GM18867 (cell line): Measurements from ENCODE around the gene RUVBL1.
A peak's percentile ranks its signal among the peaks of the same experiment; 100 is the strongest.

Experiments
- ATAC-seq: cut with Tn5 transposase; IDR thresholded peaks from one replicate; pipeline ENCODE4 v1.9.1; 2021; ENCODE audit warnings: mild to moderate bottlenecking, moderate library complexity; ENCODE audit not compliant: unreplicated experiment

RUVBL1 gene

GRCh38 chr3:128083980-128084674 lies 39.5 kb downstream of the RUVBL1 start:
- no peak for ATAC-seq

- no peak for ATAC-seq
Observed at GRCh38 chr3:128083396-128083795, 40.2 kb downstream of the RUVBL1 start.

GRCh38 chr3:128082546-128082945 lies 41.1 kb downstream of the RUVBL1 start:
- ATAC-seq: no peak

DNA sequence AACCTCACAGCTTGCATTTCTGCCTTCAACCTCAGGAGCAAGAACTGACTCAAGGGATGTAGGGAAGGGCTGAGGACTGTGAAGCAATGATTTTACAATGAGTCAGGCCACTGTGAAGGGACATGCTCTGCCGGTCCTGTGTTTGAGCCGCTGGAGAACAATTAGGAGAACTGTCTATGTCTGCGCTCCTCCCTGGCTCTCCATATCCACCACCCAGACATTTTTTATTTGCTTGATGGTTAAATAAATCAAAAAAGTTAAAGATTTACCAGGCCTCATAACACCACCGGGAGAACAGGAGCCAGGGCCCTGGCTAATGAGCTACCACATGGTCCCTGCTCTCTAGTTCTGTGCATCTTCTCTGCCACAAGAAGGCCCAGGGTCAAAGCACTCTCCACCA lies 41.8 kb downstream of the RUVBL1 start:
- ATAC-seq: no peak

DNA sequence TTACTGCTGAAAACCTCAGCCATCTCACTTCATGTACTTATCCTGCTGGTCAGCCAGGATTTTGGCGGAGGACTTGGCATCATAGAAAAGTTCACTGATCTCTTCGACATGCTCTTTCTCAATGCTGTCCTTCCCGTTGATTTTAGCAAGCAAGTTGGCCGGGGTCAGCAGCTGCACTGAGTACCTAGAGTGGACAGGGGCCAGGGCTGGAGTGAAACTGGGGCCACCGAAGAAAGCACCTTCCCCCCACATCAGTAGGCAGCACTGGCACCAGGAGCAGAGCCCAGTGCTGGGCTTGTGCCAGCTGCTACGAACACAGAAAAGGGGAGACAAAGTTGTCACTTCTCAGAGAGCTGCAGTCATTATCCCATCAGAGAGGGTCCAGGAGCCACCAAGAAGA lies 42.4 kb downstream of the RUVBL1 start:
- no peak for ATAC-seq

DNA sequence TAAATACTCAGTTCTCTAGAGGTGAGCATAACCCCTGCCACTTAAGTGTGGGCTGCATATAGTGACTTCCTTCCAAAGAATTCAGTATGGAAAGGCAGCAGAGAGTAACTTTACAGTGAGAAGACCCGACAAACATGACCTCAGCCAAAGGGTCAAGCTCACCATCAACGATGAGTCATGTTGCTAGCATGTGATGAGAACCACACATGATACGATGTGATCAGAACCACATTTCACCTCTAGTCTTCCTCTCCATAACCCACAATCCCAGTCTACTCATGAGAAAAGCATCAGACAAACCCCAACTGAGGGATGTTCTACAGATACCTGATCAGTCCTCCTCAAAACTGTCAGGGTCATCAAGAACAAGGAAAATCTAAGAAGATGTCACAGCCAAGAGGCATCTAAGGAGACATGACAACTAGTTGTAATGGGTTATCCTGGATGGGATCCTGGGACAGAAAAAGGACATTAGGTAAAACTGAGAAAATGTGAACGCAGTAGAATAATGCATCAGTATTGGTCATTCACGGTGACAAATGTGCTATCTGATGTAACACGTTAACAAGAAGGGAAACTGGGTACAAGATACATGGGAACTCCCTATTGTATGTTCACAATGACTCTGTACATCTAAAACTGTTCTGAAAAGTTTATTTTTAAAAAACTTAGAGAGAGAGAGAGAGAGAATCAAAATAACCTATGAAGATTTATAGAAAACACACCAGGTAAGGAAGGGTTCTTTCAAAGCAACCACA lies 43.1 kb downstream of the RUVBL1 start:
- no peak for ATAC-seq

GRCh38 chr3:128079823-128080222 lies 43.8 kb downstream of the RUVBL1 start:
- no peak for ATAC-seq

DNA sequence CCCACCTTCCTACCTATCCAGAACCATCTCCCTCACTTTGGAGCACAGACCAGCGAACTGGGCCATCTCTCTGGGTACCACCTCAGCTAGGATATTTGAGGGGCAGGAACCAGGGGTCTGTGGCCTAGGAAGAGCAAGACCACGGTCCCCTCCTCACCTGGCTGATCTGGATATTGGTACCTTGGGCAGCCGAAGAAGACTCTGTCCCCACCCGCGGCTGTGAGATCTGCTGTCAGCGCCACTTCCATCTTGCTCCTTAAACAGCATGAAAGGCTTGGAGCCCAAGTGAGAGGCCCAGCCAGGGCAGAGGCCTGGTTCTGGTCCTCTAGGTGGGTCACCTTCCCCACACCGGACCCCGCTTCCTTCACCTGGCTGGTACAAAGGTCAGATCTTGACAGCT lies 44.7 kb downstream of the RUVBL1 start:
- ATAC-seq: no peak

DNA sequence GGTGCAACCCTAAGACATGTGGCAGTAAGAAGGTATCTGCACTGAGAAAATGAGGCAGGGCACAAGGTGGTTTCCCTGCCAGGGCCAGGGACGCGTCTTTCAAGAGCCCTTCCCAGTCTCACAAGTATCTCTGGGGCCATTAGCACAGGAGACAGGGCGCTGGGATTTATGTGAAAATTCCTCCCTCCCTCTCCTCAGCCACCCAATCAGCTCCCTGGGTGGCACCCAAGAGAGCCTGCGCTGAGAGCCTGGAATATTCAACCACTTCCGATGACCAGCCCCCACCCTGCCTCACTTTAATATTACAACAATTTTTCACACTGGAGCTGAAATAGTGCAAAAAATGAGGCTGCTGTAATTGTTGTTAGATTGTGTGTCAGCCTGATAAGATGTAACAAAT lies 45.3 kb downstream of the RUVBL1 start:
- no peak for ATAC-seq

DNA sequence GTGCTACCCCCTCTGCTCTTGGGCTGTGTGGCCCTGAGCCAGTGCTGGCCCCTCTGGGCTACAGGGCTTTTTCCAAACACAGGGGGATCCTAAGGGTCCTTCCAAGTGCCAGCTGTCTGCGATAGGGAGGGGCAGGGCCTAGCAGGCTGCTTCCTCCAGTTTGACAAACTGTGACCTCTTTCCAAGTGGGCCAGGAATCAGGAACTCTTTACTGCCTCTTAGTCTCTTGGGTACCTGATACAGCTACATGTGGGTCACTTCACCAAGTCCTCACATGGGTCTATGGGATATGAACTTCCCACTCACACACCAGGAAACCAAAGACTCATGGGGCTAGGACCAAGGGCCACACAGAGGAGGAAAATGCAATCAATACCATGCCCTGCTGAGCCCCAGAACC lies 45.9 kb downstream of the RUVBL1 start:
- ATAC-seq: no peak

DNA sequence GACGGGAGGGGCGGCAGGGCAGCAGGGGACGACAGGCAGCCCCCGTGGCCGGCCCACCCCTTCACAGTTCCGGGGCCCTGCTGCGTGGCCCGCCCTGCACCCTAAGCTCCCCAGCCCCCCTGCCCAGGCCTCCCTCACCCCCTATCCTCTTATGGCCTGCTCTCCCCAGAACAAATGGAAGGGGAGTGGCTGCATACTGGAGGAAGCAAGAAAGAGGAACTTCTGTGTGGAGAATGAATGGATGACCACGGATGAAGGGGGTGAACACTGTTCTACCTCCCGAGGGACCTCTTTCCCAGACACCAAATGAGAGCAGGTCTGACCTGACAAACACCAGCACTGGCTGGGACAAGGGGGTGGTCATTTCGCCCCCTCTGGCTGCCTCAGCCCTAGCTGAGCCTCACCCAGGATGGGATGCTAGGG lies 46.4 kb downstream of the RUVBL1 start:
- no peak for ATAC-seq

DNA sequence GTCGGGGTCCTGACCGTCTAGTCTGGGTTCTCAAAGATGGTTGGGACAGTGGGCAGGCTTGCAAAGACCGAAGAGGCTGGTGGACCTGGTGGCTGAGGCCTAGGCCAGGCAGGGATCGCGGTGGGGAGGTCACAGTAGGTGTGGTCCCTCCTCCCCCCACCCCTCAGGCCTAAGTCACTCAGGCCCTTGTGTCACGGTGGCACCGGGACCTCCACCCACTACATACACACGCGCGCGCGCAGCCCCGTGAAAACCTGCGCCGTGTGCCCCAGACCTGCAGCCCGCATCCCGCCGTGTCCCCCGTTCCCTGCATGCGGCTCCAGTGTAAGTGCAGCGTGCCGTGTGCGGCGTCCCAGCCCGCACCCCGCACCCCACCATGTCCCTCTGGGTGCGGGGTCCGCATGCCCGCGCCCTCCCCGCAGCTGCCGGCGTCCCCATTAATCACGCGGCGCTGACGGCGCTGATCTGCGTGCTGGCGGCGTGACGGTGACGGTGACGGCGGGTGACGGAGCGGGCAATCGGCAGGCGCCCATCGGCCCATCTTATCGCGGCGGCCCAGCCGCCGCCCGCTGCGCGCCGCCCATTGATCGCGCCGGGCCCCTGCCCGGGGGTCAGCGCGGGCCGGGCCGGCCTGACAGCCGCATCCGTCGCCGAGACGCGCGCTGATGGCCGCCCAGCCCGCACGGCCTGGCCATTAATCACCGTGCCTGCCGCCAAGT lies 47.0 kb downstream of the RUVBL1 start:
- ATAC-seq: no peak

- peak; percentile 63 for ATAC-seq
Observed at GRCh38 chr3:128075522-128076482, 47.8 kb downstream of the RUVBL1 start.

GRCh38 chr3:128074851-128075521 lies 48.6 kb downstream of the RUVBL1 start:
- ATAC-seq: no peak

DNA sequence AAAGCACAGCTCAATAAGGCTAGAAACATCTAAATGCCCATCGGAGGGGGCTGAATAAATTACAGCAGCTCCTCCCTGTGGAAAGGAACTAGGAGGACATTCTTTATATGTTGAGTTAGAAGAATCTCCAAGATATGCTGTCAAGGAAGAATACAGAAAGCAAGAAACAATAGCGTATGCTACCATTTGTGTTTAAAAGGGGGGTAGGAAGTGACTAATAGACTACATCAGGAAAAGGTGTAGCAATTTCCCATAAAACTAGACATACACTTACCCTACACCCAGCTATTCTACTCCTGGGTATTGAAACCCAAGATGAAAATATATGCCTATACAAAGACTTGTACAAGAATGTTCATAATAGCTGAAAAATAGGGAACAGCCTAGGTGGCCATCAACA lies 49.8 kb downstream of the RUVBL1 start:
- no peak for ATAC-seq

DNA sequence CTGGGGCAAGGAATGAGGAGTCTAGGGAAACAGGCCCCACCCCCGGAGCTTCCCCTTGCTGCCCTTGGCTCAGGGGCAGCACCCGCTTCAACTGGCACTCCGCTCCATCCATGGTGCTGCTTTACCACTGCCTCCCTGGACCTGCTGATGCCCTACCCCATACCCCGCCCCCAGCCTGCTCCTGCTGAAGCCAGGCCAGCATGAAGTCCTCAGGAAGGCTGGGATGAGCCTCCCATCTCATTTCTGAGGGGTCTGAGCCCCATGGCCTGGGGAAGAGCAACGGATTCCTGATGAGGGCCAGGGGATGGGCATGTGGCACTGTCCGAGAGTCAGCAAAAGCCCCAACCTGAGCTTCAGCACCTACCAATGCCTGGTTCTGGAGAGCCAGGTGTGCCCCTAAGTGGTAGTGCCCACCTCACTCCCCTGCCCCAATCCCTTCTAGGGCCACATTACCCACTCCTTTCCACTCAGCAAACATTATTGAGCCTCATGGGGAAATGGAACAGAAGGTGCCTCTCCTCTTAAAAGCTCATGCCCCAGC lies 50.4 kb downstream of the RUVBL1 start:
- ATAC-seq: no peak

GRCh38 chr3:128072454-128073184 lies 51.0 kb downstream of the RUVBL1 start:
- no peak for ATAC-seq

- no peak for ATAC-seq
Observed at GRCh38 chr3:128071771-128072453, 51.7 kb downstream of the RUVBL1 start.
